Liver (tissue), 9 donors: ENCODE data around the gene COL17A1. TPM values are rescaled to one million over a fixed set of nuclear protein-coding genes. Genes with fewer than 3 reads are reported as not detected.

Experiments
- DNase-seq: peaks from one replicate; pipeline ENCODE4 v3.0.0-alpha.2; 2017; ENCODE audit warnings: low spot score
- H3K27ac ChIP-seq, 2 donors: one replicate each; pipeline ENCODE4 v1.7.0; 2013; ENCODE audit warnings: inconsistent platforms in 2 of 2, low read length in 2 of 2, control low read depth in 1 of 2, low read depth in 1 of 2, mild to moderate bottlenecking in 1 of 2
- H3K27me3 ChIP-seq, 4 donors: one replicate each; pipeline versions ENCODE4 v1.6.1 to v1.7.0; 2013; ENCODE audit warnings: low read length in 3 of 4, inconsistent platforms in 1 of 4, mild to moderate bottlenecking in 1 of 4, moderate library complexity in 1 of 4; ENCODE audit not compliant: control insufficient read depth in 4 of 4, insufficient read depth in 4 of 4
- H3K36me3 ChIP-seq, 4 donors: one replicate each; pipeline versions ENCODE4 v1.6.1 to v1.7.0; 2013; ENCODE audit warnings: low read length in 3 of 4, mild to moderate bottlenecking in 3 of 4, low read depth in 1 of 4, moderate library complexity in 1 of 4; ENCODE audit not compliant: control insufficient read depth in 4 of 4, insufficient read depth in 3 of 4
- H3K4me1 ChIP-seq, 4 donors: one replicate each; pipeline versions ENCODE4 v1.6.1 to v1.7.0; 2013; ENCODE audit warnings: low read length in 3 of 4, mild to moderate bottlenecking in 3 of 4, moderate library complexity in 1 of 4; ENCODE audit not compliant: control insufficient read depth in 4 of 4, insufficient read depth in 4 of 4
- H3K4me3 ChIP-seq, 3 donors: one replicate each; pipeline versions ENCODE4 v1.6.1 to v1.7.0; 2013; ENCODE audit warnings: low read length in 3 of 3, control low read depth in 1 of 3, low read depth in 1 of 3, mild to moderate bottlenecking in 1 of 3
- H3K9ac ChIP-seq, 2 donors: one replicate each; pipeline ENCODE4 v1.7.0; 2013; ENCODE audit warnings: low read length in 2 of 2, mild to moderate bottlenecking in 2 of 2, moderate library complexity in 2 of 2, control low read depth in 1 of 2, low read depth in 1 of 2
- H3K9me3 ChIP-seq, 4 donors: one replicate each; pipeline versions ENCODE4 v1.6.1 to v1.7.0; 2013; ENCODE audit warnings: low read length in 3 of 4; ENCODE audit not compliant: control insufficient read depth in 4 of 4
- EGR1 ChIP-seq, 2 donors: IDR thresholded peaks; 2 replicates each; pipeline ENCODE4 v1.6.1; 2016 to 2018; ENCODE audit warnings: antibody characterized with exemption in 2 of 2, low read depth in 2 of 2
- FOXA1 ChIP-seq: IDR thresholded peaks from 2 replicates; pipeline ENCODE4 v1.6.1; 2016; ENCODE audit warnings: antibody characterized with exemption
- FOXA2 ChIP-seq: IDR thresholded peaks from 2 replicates; pipeline ENCODE4 v1.6.1; 2016; ENCODE audit warnings: antibody characterized with exemption
- GABPA ChIP-seq, 2 donors: IDR thresholded peaks in 1 of 2; conservative IDR thresholded peaks in 1 of 2; 2 replicates each; pipeline ENCODE4 v1.6.1; 2016; ENCODE audit warnings: antibody characterized with exemption in 2 of 2, mild to moderate bottlenecking in 1 of 2, moderate library complexity in 1 of 2
- HNF4A ChIP-seq, 2 donors: conservative IDR thresholded peaks; 2 replicates each; pipeline ENCODE4 v1.6.1; 2016; ENCODE audit warnings: antibody characterized with exemption in 2 of 2, mild to moderate bottlenecking in 2 of 2
- HNF4G ChIP-seq: IDR thresholded peaks from 2 replicates; pipeline ENCODE4 v1.6.1; 2016; ENCODE audit warnings: antibody characterized with exemption
- JUND ChIP-seq, 2 donors: IDR thresholded peaks; 2 replicates each; pipeline ENCODE4 v1.6.1; 2016; ENCODE audit warnings: antibody characterized with exemption in 2 of 2
- MAX ChIP-seq: IDR thresholded peaks from 2 replicates; pipeline ENCODE4 v1.6.1; 2016; ENCODE audit warnings: antibody characterized with exemption
- NR2F2 ChIP-seq: IDR thresholded peaks from 2 replicates; pipeline ENCODE4 v1.6.1; 2016; ENCODE audit warnings: antibody characterized with exemption
- RAD21 ChIP-seq, 2 donors: IDR thresholded peaks; 2 replicates each; pipeline ENCODE4 v1.6.1; 2016; ENCODE audit warnings: antibody characterized with exemption in 2 of 2, mild to moderate bottlenecking in 2 of 2
- REST ChIP-seq: IDR thresholded peaks from 2 replicates; pipeline ENCODE4 v1.6.1; 2016; ENCODE audit warnings: antibody characterized with exemption, mild to moderate bottlenecking
- RXRA ChIP-seq, 2 donors: IDR thresholded peaks; 2 replicates each; pipeline ENCODE4 v1.6.1; 2017 to 2018; ENCODE audit warnings: antibody characterized with exemption in 2 of 2, mild to moderate bottlenecking in 1 of 2
- SP1 ChIP-seq: IDR thresholded peaks from 2 replicates; pipeline ENCODE4 v1.6.1; 2018; ENCODE audit warnings: antibody characterized with exemption, mild to moderate bottlenecking
- TAF1 ChIP-seq: conservative IDR thresholded peaks from 2 replicates; pipeline ENCODE4 v1.6.1; 2016; ENCODE audit warnings: antibody characterized with exemption, mild to moderate bottlenecking
- YY1 ChIP-seq: IDR thresholded peaks from 2 replicates; pipeline ENCODE4 v1.6.1; 2016; ENCODE audit warnings: antibody characterized with exemption, mild to moderate bottlenecking
- ZBTB33 ChIP-seq: IDR thresholded peaks from 2 replicates; pipeline ENCODE4 v1.6.1; 2016; ENCODE audit warnings: antibody characterized with exemption
- WGBS: extraction: QIAGEN DNeasy Blood & Tissue Kit; methylation state at CpG from one replicate; pipeline ENCODE4 v1.1.7; 2013; 5-methylcytosine and 5-hydroxymethylcytosine counted together
- polyA plus RNA-seq, 2 donors: library from polyadenylated mRNA; stranded (reverse) in 1 of 2; unstranded in 1 of 2; fragments of 200-250 nt in 1 of 2; fragments of >200 nt in 1 of 2; fragmentation: Nextera tagmentation in 1 of 2; extraction: Ambion mirVana in 1 of 2; gene quantifications; one replicate each; pipeline versions ENCODE4 v1.2.1 to v1.2.3, GENCODE V29; 2013 to 2015
- total RNA-seq, 2 donors: library from RNA; depleted of rRNA; stranded (reverse); fragments of >200 nt; gene quantifications; one replicate each; pipeline ENCODE4 v1.2.3, GENCODE V29; 2014
- TF ChIP-seq, protein P1 (sequence below): IDR thresholded peaks from 2 replicates; pipeline ENCODE4 v1.6.1; 2016; ENCODE audit warnings: antibody characterized with exemption
- TF ChIP-seq, protein P2 (sequence below): fragments of 150-350 bp; IDR thresholded peaks from 2 replicates; pipeline ENCODE4 v1.5.1; 2017; ENCODE audit warnings: improper control_type of control experiment, low read depth, low read length; ENCODE audit not compliant: missing input control
- donor health status: healthy.
- donor health status: healthy.
- donor health status: healthy.
- donor health status: healthy.
- donor health status: healthy.

Gene COL17A1
- total and polyA plus RNA-seq, 4 donors = 0.05 to 1.7 TPM; not detected in 2

- H3K9me3 ChIP-seq = no peaks in the 10 kb centered on the region
- WGBS = 74% methylated on average over 6 of the region's 6 CpGs
- H3K27ac ChIP-seq = no peak overlapping the region
- H3K9ac ChIP-seq = no peak overlapping the region
- TF ChIP-seq SP1 (no peak), YY1 (no peak), FOXA1 (no peak), NR2F2 (no peak), EGR1 (IDR thresholded peaks at IDR 0.05; ENCODE audit: low read depth in 2 of 2) (no peak), HNF4G (no peak), TAF1 (no peak), MAX (no peak), RAD21 (IDR thresholded peaks at IDR 0.05) (no peak), ZBTB33 (no peak), HNF4A (conservative IDR thresholded peaks at IDR 0.05) (no peak), FOXA2 (no peak), JUND (IDR thresholded peaks at IDR 0.05) (no peak), RXRA (IDR thresholded peaks at IDR 0.05) (no peak), REST (no peak), GABPA (IDR thresholded peaks at IDR 0.05 in 1 of 2, conservative IDR thresholded peaks at IDR 0.05 in 1 of 2) (no peak)
- TF ChIP-seq, protein P1, sequence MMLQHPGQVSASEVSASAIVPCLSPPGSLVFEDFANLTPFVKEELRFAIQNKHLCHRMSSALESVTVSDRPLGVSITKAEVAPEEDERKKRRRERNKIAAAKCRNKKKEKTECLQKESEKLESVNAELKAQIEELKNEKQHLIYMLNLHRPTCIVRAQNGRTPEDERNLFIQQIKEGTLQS = no peak
- TF ChIP-seq, protein P2, sequence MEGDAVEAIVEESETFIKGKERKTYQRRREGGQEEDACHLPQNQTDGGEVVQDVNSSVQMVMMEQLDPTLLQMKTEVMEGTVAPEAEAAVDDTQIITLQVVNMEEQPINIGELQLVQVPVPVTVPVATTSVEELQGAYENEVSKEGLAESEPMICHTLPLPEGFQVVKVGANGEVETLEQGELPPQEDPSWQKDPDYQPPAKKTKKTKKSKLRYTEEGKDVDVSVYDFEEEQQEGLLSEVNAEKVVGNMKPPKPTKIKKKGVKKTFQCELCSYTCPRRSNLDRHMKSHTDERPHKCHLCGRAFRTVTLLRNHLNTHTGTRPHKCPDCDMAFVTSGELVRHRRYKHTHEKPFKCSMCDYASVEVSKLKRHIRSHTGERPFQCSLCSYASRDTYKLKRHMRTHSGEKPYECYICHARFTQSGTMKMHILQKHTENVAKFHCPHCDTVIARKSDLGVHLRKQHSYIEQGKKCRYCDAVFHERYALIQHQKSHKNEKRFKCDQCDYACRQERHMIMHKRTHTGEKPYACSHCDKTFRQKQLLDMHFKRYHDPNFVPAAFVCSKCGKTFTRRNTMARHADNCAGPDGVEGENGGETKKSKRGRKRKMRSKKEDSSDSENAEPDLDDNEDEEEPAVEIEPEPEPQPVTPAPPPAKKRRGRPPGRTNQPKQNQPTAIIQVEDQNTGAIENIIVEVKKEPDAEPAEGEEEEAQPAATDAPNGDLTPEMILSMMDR = no peak
- no peaks in the 10 kb centered on the region for H3K27me3 ChIP-seq
- H3K4me1 ChIP-seq = no peaks in the 10 kb centered on the region
- no peak for DNase-seq
- H3K4me3 ChIP-seq = no peak overlapping the region
- H3K36me3 ChIP-seq = no peaks in the 10 kb centered on the region
Measured at GRCh38 chr10:104069613-104070012, 16.1 kb downstream of the COL17A1 start.
